Measurements from ENCODE around the gene ZNF521.

DNA sequence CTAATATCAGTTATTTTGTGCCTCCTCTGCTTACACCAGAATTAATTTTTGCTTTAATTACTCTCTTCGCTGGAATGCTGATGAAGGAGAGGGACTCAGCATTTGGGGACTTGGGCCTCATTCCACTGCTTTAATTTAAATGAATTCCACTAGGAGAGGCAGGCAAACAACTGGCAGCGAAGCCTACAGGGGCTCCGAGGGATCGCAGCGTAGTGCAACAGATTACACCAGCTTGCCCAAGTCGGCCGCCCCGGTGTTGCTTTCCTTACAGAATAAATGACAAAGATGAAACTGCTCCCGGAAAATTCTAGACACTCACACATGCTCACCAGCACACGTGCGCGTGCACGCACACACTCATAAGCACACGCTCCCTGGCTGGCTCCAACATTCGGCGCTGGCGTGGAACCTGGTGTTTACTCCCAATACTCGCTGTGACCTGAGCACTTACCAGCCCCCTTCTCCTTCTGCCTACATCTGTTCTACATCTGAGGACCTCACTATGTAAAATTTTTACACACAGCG is 175.4 kb downstream of the ZNF521 start:
- TF ChIP-seq, protein P1, sequence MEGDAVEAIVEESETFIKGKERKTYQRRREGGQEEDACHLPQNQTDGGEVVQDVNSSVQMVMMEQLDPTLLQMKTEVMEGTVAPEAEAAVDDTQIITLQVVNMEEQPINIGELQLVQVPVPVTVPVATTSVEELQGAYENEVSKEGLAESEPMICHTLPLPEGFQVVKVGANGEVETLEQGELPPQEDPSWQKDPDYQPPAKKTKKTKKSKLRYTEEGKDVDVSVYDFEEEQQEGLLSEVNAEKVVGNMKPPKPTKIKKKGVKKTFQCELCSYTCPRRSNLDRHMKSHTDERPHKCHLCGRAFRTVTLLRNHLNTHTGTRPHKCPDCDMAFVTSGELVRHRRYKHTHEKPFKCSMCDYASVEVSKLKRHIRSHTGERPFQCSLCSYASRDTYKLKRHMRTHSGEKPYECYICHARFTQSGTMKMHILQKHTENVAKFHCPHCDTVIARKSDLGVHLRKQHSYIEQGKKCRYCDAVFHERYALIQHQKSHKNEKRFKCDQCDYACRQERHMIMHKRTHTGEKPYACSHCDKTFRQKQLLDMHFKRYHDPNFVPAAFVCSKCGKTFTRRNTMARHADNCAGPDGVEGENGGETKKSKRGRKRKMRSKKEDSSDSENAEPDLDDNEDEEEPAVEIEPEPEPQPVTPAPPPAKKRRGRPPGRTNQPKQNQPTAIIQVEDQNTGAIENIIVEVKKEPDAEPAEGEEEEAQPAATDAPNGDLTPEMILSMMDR (IDR thresholded peaks at IDR 0.05) = no peak
- TF ChIP-seq POLR2A (IDR thresholded peaks at IDR 0.05) (no peak), EP300 (IDR thresholded peaks at IDR 0.05) (no peak)
